CD4-positive, alpha-beta T cell (primary cell): ENCODE results near the gene SLC18A2. TPM values are rescaled to one million over a fixed set of nuclear protein-coding genes. Genes with fewer than 3 reads are reported as not detected.

ENCODE experiments used
- ATAC-seq: fragments of 200-7000 bp; cut with Tn5 transposase; one replicate; pipeline ENCODE4 v1.10.0; 2022; ENCODE audit warnings: mild to moderate bottlenecking; ENCODE audit not compliant: poor library complexity
- CTCF ChIA-PET: fragments of 350-600 bp; sonication (Branson Sonifier 250); formaldehyde crosslinking; loops from one replicate; lab custom pipeline; 2021; ENCODE audit warnings: antibody characterized with exemption, inconsistent platforms; lab: Charles Lee
- POLR2A ChIA-PET: fragments of 350-600 bp; sonication (Branson Sonifier 250); formaldehyde crosslinking; loops from one replicate; lab custom pipeline; 2021; ENCODE audit warnings: antibody characterized with exemption, inconsistent platforms; lab: Charles Lee
- DNase-seq, 14 experiments: peaks; one replicate each; pipeline ENCODE4 v3.0.0-alpha.2; 2013 to 2020; ENCODE audit warnings: mixed read lengths in 2 of 14
- H3K27ac ChIP-seq, 2 donors: one replicate each; pipeline versions ENCODE4 v1.5.1 to v1.7.0; 2013; ENCODE audit warnings: low read length in 2 of 2, low read depth in 1 of 2, mild to moderate bottlenecking in 1 of 2
- H3K27me3 ChIP-seq, 2 experiments: 1 replicate in 1 of 2; 2 replicates in 1 of 2; pipeline versions ENCODE4 v1.6.1 to v1.7.0; 2013; ENCODE audit warnings: low read length in 2 of 2, control low read depth in 1 of 2, mild to moderate bottlenecking in 1 of 2, moderate library complexity in 1 of 2; ENCODE audit not compliant: insufficient read depth in 2 of 2, control insufficient read depth in 1 of 2
- H3K36me3 ChIP-seq: one replicate; pipeline ENCODE4 v1.6.1; 2013; ENCODE audit warnings: low read length, control low read depth; ENCODE audit not compliant: insufficient read depth
- H3K4me1 ChIP-seq: one replicate; pipeline ENCODE4 v1.6.1; 2013; ENCODE audit warnings: low read length, control low read depth; ENCODE audit not compliant: insufficient read depth
- H3K4me3 ChIP-seq: one replicate; pipeline ENCODE4 v1.5.1; 2013; ENCODE audit warnings: mild to moderate bottlenecking, low read length, moderate library complexity
- H3K9me3 ChIP-seq, 2 experiments: 1 replicate in 1 of 2; 2 replicates in 1 of 2; pipeline versions ENCODE4 v1.6.1 to v1.7.0; 2013; ENCODE audit warnings: low read length in 2 of 2, mild to moderate bottlenecking in 2 of 2, control low read depth in 1 of 2, moderate library complexity in 1 of 2; ENCODE audit not compliant: control insufficient read depth in 1 of 2, insufficient read depth in 1 of 2
- H3K27ac Mint-ChIP-seq: one replicate; pipeline ENCODE4 v1.8.0; 2020; ENCODE audit warnings: mixed read lengths
- H3K27me3 Mint-ChIP-seq: one replicate; pipeline ENCODE4 v1.8.0; 2021; ENCODE audit warnings: mixed read lengths
- H3K36me3 Mint-ChIP-seq: one replicate; pipeline ENCODE4 v1.8.0; 2021; ENCODE audit warnings: low read depth, mixed read lengths
- H3K4me1 Mint-ChIP-seq: one replicate; pipeline ENCODE4 v1.8.0; 2021; ENCODE audit warnings: low read depth, mixed read lengths
- H3K4me3 Mint-ChIP-seq: one replicate; pipeline ENCODE4 v1.8.0; 2020; ENCODE audit warnings: mild to moderate bottlenecking, mixed read lengths
- H3K9me3 Mint-ChIP-seq: one replicate; pipeline ENCODE4 v1.8.0; 2020; ENCODE audit warnings: mixed read lengths
- CTCF ChIP-seq: fragments of 200-600 bp; IDR thresholded peaks from one replicate; pipeline ENCODE4 v1.8.0; 2022; ENCODE audit warnings: antibody characterized with exemption, mild to moderate bottlenecking
- intact Hi-C, 2 experiments: fragments of 100-400 bp; cut with DNase I in 1 of 2; cut with micrococcal nuclease in 1 of 2; formaldehyde crosslinking; loops; one replicate each; pipeline versions ENCODE4 v1.15.1 to v1.9.0; 2023 to 2025; cut with DNase I, micrococcal nuclease
- polyA plus RNA-seq, 2 donors: library from polyadenylated mRNA; unstranded; fragments of 120-200 nt; gene quantifications; one replicate each; pipeline ENCODE4 v1.2.1, GENCODE V29; 2013
- total RNA-seq, 174 experiments: library from RNA in 2 of 174; stranded (reverse) in 2 of 174; gene quantifications; one replicate each; pipeline ENCODE4 v1.2.3 and lab custom pipeline; 2021 to 2026

Gene SLC18A2
- 1 to 10 TPM in 1 of 2 experiments, under 1 TPM in 1; 0.92 to 1.2 TPM for total RNA-seq
- 0.78 TPM for polyA plus RNA-seq (2013, experiment 1 of 2)
- 0.72 TPM for polyA plus RNA-seq (2013, experiment 2 of 2)
- 0.05 to 10.6 (median 1.4) reads per million in 172 experiments for total RNA-seq (lab: John Stamatoyannopoulos, UW)

DNA sequence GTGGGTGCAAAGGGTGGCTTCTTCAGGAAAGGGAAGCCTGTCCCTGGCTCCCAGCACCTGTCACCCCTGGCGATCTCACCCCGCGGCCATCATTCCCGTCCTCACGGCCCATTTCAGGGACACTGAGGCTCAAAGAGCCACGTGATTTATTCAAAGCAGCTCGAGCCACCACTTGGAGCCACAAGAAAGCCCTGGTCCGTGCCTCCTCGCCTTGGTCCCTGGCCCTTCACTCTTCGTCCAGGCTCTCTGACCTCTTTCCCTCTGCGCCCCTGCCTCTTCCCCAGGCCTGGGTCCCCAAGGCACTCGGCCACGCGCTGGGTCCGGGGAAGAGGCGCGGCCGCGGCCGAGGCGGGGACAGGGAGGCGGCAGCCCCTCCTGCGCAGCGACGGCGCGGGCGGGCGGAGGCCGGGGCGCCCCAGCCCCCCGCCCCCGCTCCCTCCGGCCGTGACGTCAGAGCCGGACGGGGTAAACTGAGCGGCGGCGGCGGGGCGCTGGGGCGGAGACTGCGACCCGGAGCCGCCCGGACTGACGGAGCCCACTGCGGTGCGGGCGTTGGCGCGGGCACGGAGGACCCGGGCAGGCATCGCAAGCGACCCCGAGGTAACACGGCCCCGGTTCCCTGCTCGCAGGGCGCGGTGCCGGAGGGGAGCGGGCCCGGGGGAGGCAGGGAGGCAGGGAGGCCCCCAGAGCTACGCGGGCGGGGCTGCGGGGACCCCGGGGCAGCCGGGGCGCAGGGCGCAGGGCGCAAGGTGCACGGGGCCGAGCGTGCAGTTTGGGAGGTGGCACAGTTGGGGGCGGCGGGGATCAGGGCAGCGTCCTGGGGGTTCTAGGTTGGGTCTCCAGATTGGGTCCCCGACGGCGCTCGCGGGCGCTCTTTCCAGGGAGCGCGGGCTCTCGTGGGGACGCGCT is at the start of gene SLC18A2:
Gene SLC18A2, plus strand, starts transcription at position 494 of the 909 bp plus-strand sequence. CDS start 580 bp downstream, outside the sequence.
- H3K4me3 Mint-ChIP-seq: peak within 1 kb of the TSS; percentile 42
- H3K27me3 Mint-ChIP-seq: peaks cover 61% of the 10 kb centered on the region
- ATAC-seq: no peak
- H3K9me3 Mint-ChIP-seq: no peaks in the 10 kb centered on the region
- peaks cover 0 to 9% of the 10 kb centered on the region in 2 experiments for H3K9me3 ChIP-seq
- H3K36me3 Mint-ChIP-seq: no peaks in the 10 kb centered on the region
- intact Hi-C loops: no loop called here
- peaks cover 2% of the 10 kb centered on the region for H3K4me1 ChIP-seq
- CTCF ChIA-PET: no interaction called here
- no peak within 1 kb of the TSS for H3K27ac Mint-ChIP-seq
- peaks cover 4% of the 10 kb centered on the region for H3K4me1 Mint-ChIP-seq
- no peak within 1 kb of the TSS for H3K27ac ChIP-seq
- H3K4me3 ChIP-seq: no peak within 1 kb of the TSS
- TF ChIP-seq CTCF: no peak
- no peaks in the 10 kb centered on the region for H3K36me3 ChIP-seq
- no peak for DNase-seq
- POLR2A ChIA-PET: no interaction called here
- peaks cover 17 to 25% of the 10 kb centered on the region in 2 experiments for H3K27me3 ChIP-seq

DNA sequence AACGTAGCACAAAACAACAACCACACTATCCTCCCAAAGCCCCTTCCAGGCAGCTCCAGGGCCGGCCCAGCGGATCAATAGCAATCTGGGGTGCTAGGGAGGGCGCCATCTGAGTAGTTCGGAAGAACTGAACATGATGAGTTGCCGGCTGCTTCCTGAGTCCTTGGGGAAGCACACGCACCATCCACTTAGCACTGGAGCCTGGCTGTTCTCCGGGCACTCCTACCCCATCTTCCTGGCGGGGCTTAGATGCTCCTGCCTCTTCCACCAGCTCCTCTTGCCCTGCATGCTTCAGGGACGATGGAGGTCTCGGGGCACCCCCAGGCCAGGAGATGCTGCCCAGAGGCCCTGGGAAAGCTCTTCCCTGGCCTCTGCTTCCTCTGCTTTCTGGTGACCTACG is 43.7 kb upstream of the SLC18A2 start, which contains the start of gene KCNK18:
Gene KCNK18, plus strand, starts transcription at position 301 of the 400 bp plus-strand sequence. Its CDS starts 0 bp downstream, at position 301.
- intact Hi-C loops: no loop called here
- peaks cover 0 to 8% of the 10 kb centered on the region in 2 experiments for H3K27me3 ChIP-seq
- H3K27ac ChIP-seq: no peak within 1 kb of the TSS
- no peaks in the 10 kb centered on the region for H3K9me3 ChIP-seq
- H3K4me3 ChIP-seq: no peak within 1 kb of the TSS
- TF ChIP-seq CTCF: no peak
- CTCF ChIA-PET: no interaction called here
- POLR2A ChIA-PET: no interaction called here
- Mint-ChIP-seq H3K4me1 (no peaks in the 10 kb centered on the region), H3K27ac (no peak within 1 kb of the TSS), H3K36me3 (no peaks in the 10 kb centered on the region), H3K27me3 (peaks cover 22% of the 10 kb centered on the region), H3K4me3 (no peak within 1 kb of the TSS), H3K9me3 (no peaks in the 10 kb centered on the region)
- no peaks in the 10 kb centered on the region for H3K36me3 ChIP-seq
- DNase-seq (no peak), ATAC-seq (no peak)
- H3K4me1 ChIP-seq: no peaks in the 10 kb centered on the region

- no peaks in the 10 kb centered on the region for H3K36me3 Mint-ChIP-seq
- DNase-seq (no peak), ATAC-seq (no peak)
- ChIA-PET CTCF (no interaction called here), POLR2A (no interaction called here)
- H3K4me1 ChIP-seq: no peaks in the 10 kb centered on the region
- H3K27ac Mint-ChIP-seq: no peak overlapping the region
- intact Hi-C loops: no loop called here
- peaks cover 24% of the 10 kb centered on the region for H3K27me3 Mint-ChIP-seq
- H3K36me3 ChIP-seq: no peaks in the 10 kb centered on the region
- no peak for TF ChIP-seq CTCF
- H3K27ac ChIP-seq: no peak overlapping the region
- no peak overlapping the region for H3K4me3 Mint-ChIP-seq
- no peak overlapping the region for H3K4me3 ChIP-seq
- no peaks in the 10 kb centered on the region for H3K9me3 ChIP-seq
- no peaks in the 10 kb centered on the region for H3K9me3 Mint-ChIP-seq
- H3K4me1 Mint-ChIP-seq: no peaks in the 10 kb centered on the region
- H3K27me3 ChIP-seq: peaks cover 0 to 8% of the 10 kb centered on the region in 2 experiments
These were observed 42.8 kb upstream of the SLC18A2 start for GRCh38 chr10:117198088-117198487.
